Lung (tissue), 12 donors: ENCODE data around the gene ZNF302. TPM values are rescaled to one million over a fixed set of nuclear protein-coding genes. Genes with fewer than 3 reads are reported as not detected.

Source experiments
- ATAC-seq: fragments of 200-7000 bp; cut with Tn5 transposase; one replicate; pipeline ENCODE4 v1.9.1; 2020; ENCODE audit warnings: moderate number of reproducible peaks; ENCODE audit not compliant: insufficient read depth, low FRiP score
- DNase-seq, 3 donors: peaks; one replicate each; pipeline ENCODE4 v3.0.0-alpha.2; 2013 to 2017
- H3K27ac ChIP-seq, 2 donors: one replicate each; pipeline ENCODE4 v1.5.1; 2013; ENCODE audit warnings: mild to moderate bottlenecking in 2 of 2, moderate library complexity in 2 of 2, control low read depth in 1 of 2, inconsistent platforms in 1 of 2, low read depth in 1 of 2, low read length in 1 of 2
- H3K27me3 ChIP-seq, 3 donors: one replicate each; pipeline ENCODE4 v1.5.1; 2013; ENCODE audit warnings: low read length in 2 of 3; ENCODE audit not compliant: control insufficient read depth in 3 of 3, insufficient read depth in 3 of 3
- H3K36me3 ChIP-seq, 4 donors: one replicate each; pipeline ENCODE4 v1.5.1; 2013; ENCODE audit warnings: low read length in 4 of 4, mild to moderate bottlenecking in 1 of 4, moderate library complexity in 1 of 4; ENCODE audit not compliant: control insufficient read depth in 4 of 4, insufficient read depth in 4 of 4
- H3K4me1 ChIP-seq, 5 donors: one replicate each; pipeline ENCODE4 v1.5.1; 2013; ENCODE audit warnings: low read length in 5 of 5, mild to moderate bottlenecking in 2 of 5, moderate library complexity in 1 of 5; ENCODE audit not compliant: control insufficient read depth in 5 of 5, insufficient read depth in 5 of 5
- H3K4me3 ChIP-seq: one replicate; pipeline ENCODE4 v1.5.1; 2013; ENCODE audit warnings: mild to moderate bottlenecking, control low read depth, moderate library complexity
- H3K9ac ChIP-seq, 2 donors: one replicate each; pipeline ENCODE4 v1.5.1; 2013; ENCODE audit warnings: low read length in 2 of 2, control low read depth in 1 of 2; ENCODE audit not compliant: insufficient read depth in 1 of 2
- H3K9me3 ChIP-seq, 4 donors: one replicate each; pipeline ENCODE4 v1.5.1; 2013; ENCODE audit warnings: low read length in 3 of 4, mild to moderate bottlenecking in 1 of 4, moderate library complexity in 1 of 4; ENCODE audit not compliant: control insufficient read depth in 4 of 4, insufficient read depth in 3 of 4
- CTCF ChIP-seq: IDR thresholded peaks from 2 replicates; pipeline ENCODE4 v1.5.1; 2012; ENCODE audit warnings: mild to moderate bottlenecking; ENCODE audit errors: control extremely low read depth, extremely low read depth
- WGBS, 2 donors: extraction: QIAGEN DNeasy Blood & Tissue Kit; methylation state at CpG; one replicate each; pipeline ENCODE4 v1.1.7; 2013; 5-methylcytosine and 5-hydroxymethylcytosine counted together
- polyA plus RNA-seq, 2 donors: library from polyadenylated mRNA; stranded (reverse); fragments of 200-250 nt; gene quantifications; one replicate each; pipeline ENCODE4 v1.2.1, GENCODE V29; 2013
- total RNA-seq, 2 donors: library from RNA; depleted of rRNA in 1 of 2; stranded (reverse); fragments of >200 nt in 1 of 2; gene quantifications; one replicate each; pipeline ENCODE4 v1.2.1, GENCODE V29; 2014 to 2021
- donor health status: control.
- donor health status: control.
- donor health status: Bipolar disorder and iron deficiency.
- donor health status: healthy.
- donor health status: DM: yes; HTN: yes; CAD: no.

ZNF302 gene
- total and polyA plus RNA-seq, 4 donors = 10.5 to 50.4 (median 21.9) TPM

DNA sequence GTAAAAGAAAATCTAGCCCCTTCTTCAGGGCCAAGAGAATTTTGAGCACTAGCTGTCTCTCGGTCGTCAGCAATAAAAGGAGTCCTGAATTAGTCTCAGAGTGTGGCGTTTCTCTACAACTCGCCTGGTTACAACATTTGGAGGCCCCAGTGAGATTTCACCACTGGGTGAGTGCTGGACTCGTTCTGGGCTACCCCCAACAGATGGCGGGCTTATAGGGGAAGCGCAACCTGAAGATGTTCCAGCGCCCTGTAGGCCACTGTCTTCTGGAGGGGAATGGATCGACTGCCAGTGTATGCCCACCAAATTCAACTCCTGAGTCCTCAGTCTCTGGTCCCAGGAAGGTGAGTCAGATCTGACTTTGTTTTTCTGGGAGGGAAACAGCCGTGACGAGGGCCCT is 44.9 kb downstream of the ZNF302 start:
- WGBS, 2 donors = 67 to 70% methylated on average over 11 of the region's 11 CpGs
- DNase-seq = no peak
- no peak for TF ChIP-seq CTCF

GRCh38 chr19:34725400-34725799 is 47.9 kb downstream of the ZNF302 start:
- no peak for DNase-seq
- WGBS, 2 donors = 36 to 38% methylated on average over 6 of the region's 6 CpGs
- Histone ChIP-seq H3K9me3 (peaks cover 0 to 2% (median 0%) of the 10 kb centered on the region in 4 donors), H3K36me3 (no peaks in the 10 kb centered on the region), H3K4me3 (no peak overlapping the region), H3K27me3 (peaks cover 0 to 2% (median 0%) of the 10 kb centered on the region in 3 donors), H3K9ac (no peak overlapping the region), H3K27ac (no peak overlapping the region), H3K4me1 (no peaks in the 10 kb centered on the region)
- TF ChIP-seq CTCF = no peak
- no peak for ATAC-seq

More for the DNA sequence above, 44.9 kb downstream of the ZNF302 start:
- Histone ChIP-seq H3K4me1 (no peaks in the 10 kb centered on the region), H3K9ac (no peak overlapping the region), H3K36me3 (no peaks in the 10 kb centered on the region), H3K27ac (no peak overlapping the region), H3K9me3 (peaks cover 0 to 2% (median 0%) of the 10 kb centered on the region in 4 donors), H3K4me3 (no peak overlapping the region), H3K27me3 (peaks cover 0 to 2% (median 0%) of the 10 kb centered on the region in 3 donors)
- ATAC-seq = no peak

- Histone ChIP-seq H3K4me3 (no peak overlapping the region), H3K4me1 (peaks cover 3 to 15% (median 9%) of the 10 kb centered on the region in 5 donors), H3K27ac (no peak overlapping the region), H3K9me3 (peaks cover 0 to 2% (median 1%) of the 10 kb centered on the region in 4 donors), H3K27me3 (no peaks in the 10 kb centered on the region), H3K9ac (no peak overlapping the region), H3K36me3 (peaks cover 0 to 12% (median 6%) of the 10 kb centered on the region in 4 donors)
- DNase-seq (no peak), ATAC-seq (no peak)
- 89 to 92% methylated on average over 11 of the region's 11 CpGs for WGBS, 2 donors
- TF ChIP-seq CTCF = no peak
Measured at GRCh38 chr19:34731019-34731829, 53.7 kb downstream of the ZNF302 start.
